Osteocyte (in vitro differentiated cells): ENCODE results near the gene ANO9. TPM values are rescaled to one million over a fixed set of nuclear protein-coding genes. Genes with fewer than 3 reads are reported as not detected.
"Not testable (repeated sequence)": the region's sequence is repeated elsewhere in the genome, so short reads cannot be mapped to it uniquely, and the experiment has no call there.

Experiments used
- DNase-seq: peaks from one replicate; pipeline ENCODE4 v3.0.0; 2021; ENCODE audit warnings: mixed read lengths; ENCODE audit not compliant: unreplicated experiment; ENCODE audit errors: extremely low spot score
- H3K27ac Mint-ChIP-seq: one replicate; pipeline ENCODE4 v1.8.0; 2021; ENCODE audit warnings: mild to moderate bottlenecking, mixed read lengths; ENCODE audit not compliant: unreplicated experiment
- H3K27me3 Mint-ChIP-seq: one replicate; pipeline ENCODE4 v1.8.0; 2021; ENCODE audit warnings: mixed read lengths; ENCODE audit not compliant: unreplicated experiment
- H3K36me3 Mint-ChIP-seq: one replicate; pipeline ENCODE4 v1.8.0; 2021; ENCODE audit warnings: mixed read lengths; ENCODE audit not compliant: unreplicated experiment
- H3K4me1 Mint-ChIP-seq: one replicate; pipeline ENCODE4 v1.8.0; 2021; ENCODE audit warnings: mixed read lengths; ENCODE audit not compliant: unreplicated experiment
- H3K4me3 Mint-ChIP-seq: one replicate; pipeline ENCODE4 v1.8.0; 2021; ENCODE audit warnings: mild to moderate bottlenecking, moderate library complexity, mixed read lengths; ENCODE audit not compliant: unreplicated experiment
- H3K9me3 Mint-ChIP-seq: one replicate; pipeline ENCODE4 v1.8.0; 2021; ENCODE audit warnings: mixed read lengths; ENCODE audit not compliant: unreplicated experiment
- total RNA-seq: library from RNA; stranded (reverse); gene quantifications from 2 replicates; pipeline ENCODE4 v1.2.1, GENCODE V29; 2021
- TF ChIP-seq, protein P1 (sequence below): fragments of 200-600 bp; sonication (generic); IDR thresholded peaks from 2 replicates; pipeline ENCODE4 v1.5.0; 2021; ENCODE audit warnings: antibody characterized with exemption, mild to moderate bottlenecking, moderate library complexity

The ANO9 gene
- total RNA-seq, 1 donor from 2014 or later = not detected

DNA sequence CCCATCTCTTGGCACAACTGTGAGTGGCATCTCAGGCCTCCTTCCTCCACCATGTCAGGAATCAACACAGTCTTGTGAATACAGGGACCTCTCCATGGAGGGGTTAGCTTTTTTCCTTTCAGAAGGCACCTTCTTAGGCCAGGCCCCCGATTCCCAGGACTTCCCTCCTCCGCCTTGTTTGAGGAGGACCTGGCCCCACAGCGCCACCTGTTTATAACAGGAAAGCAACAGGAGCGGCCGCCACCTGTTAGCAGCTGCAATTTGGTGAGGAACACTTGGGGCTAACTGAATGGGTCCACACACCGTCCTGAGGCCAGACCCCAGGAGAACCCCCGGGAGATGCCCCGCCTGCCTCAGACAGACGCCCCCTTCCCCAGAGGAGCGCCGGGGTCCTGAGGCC lies 51.6 kb downstream of the ANO9 start:
- DNase-seq = no peak
- Mint-ChIP-seq H3K36me3 (no peaks in the 10 kb centered on the region), H3K9me3 (peaks cover 5% of the 10 kb centered on the region), H3K4me3 (no peak overlapping the region), H3K4me1 (peaks cover 13% of the 10 kb centered on the region), H3K27ac (no peak overlapping the region), H3K27me3 (no peaks in the 10 kb centered on the region)
- TF ChIP-seq, protein P1, sequence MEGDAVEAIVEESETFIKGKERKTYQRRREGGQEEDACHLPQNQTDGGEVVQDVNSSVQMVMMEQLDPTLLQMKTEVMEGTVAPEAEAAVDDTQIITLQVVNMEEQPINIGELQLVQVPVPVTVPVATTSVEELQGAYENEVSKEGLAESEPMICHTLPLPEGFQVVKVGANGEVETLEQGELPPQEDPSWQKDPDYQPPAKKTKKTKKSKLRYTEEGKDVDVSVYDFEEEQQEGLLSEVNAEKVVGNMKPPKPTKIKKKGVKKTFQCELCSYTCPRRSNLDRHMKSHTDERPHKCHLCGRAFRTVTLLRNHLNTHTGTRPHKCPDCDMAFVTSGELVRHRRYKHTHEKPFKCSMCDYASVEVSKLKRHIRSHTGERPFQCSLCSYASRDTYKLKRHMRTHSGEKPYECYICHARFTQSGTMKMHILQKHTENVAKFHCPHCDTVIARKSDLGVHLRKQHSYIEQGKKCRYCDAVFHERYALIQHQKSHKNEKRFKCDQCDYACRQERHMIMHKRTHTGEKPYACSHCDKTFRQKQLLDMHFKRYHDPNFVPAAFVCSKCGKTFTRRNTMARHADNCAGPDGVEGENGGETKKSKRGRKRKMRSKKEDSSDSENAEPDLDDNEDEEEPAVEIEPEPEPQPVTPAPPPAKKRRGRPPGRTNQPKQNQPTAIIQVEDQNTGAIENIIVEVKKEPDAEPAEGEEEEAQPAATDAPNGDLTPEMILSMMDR = no peak

DNA sequence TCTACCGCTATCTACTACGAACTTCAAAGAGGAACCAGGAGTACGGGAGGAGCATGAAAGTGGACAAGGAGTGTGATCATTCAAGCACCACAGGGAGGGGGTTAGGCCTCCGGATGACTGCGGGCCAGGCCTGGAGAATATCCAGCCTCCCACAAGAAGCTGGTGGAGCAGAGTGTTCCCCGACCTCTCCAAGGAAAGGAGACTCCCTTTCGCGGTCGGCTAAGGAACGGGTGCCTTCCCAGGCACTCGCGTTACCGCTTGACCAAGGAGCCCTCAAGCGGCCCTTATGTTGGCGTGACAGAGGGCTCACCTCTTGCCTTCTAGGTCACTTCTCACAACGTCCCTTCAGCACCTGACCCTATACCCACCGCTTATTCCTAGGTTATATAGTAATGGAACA lies 52.4 kb downstream of the ANO9 start:
- DNase-seq, H3K36me3 Mint-ChIP-seq, H3K9me3 Mint-ChIP-seq, H3K27ac Mint-ChIP-seq, H3K4me3 Mint-ChIP-seq, H3K27me3 Mint-ChIP-seq, H3K4me1 Mint-ChIP-seq: not testable (repeated sequence)

DNA sequence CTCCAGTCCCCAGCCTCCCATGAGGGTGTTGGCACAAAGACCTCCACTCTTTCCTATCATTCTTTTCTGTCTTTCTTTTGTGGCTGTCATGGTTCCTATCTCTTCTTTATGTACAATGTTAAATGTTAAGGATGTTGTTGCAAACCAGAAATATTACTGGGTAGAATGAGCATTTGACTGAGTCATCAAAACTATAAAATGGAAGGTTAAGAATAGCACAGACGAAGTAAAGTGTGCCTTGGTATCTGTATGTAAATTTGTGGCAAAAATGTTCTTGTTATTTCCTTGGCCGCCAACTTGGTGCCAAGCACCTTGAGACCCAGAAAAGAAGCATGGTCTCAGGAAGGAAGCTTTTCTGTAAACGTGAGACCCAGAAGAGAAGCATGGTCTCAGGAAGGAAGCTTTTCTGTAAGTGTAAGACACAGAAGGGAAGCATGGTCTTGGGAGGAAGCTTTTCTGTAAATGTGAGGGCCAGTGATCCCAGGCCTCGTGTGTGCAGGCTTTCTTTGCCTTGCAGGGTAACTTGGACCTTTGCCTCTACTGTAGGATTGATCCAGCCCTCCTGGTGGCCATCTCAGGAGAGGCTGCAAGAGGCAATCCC lies 54.5 kb downstream of the ANO9 start:
- Mint-ChIP-seq H3K9me3 (peaks cover 5% of the 10 kb centered on the region), H3K4me1 (no peaks in the 10 kb centered on the region), H3K36me3 (peaks cover 2% of the 10 kb centered on the region), H3K27ac (no peak overlapping the region), H3K27me3 (no peaks in the 10 kb centered on the region), H3K4me3 (no peak overlapping the region)
- no peak for DNase-seq
- TF ChIP-seq, protein P1 = no peak

DNA sequence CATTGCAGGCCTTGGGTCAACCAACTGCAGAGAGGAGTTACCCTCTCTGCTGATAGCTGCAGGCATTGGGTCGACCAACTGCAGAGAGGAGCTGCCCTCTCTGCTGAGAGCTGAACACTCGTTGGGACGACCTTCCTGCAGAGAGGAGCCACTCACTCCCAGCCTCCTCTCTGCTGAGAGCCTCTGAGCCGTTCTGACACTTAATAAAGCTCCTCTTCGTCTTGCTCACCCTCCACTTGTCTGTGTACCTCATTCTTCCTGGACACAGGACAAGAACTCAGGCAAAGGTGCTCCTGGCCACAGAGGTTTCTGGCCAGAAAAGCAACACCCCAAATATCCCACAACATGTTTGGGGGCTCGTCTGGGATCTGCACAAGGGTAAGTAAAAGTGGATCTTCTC lies 55.3 kb downstream of the ANO9 start:
- Mint-ChIP-seq H3K4me3 (no peak overlapping the region), H3K36me3 (peaks cover 5% of the 10 kb centered on the region), H3K4me1 (no peaks in the 10 kb centered on the region), H3K9me3 (peaks cover 5% of the 10 kb centered on the region), H3K27ac (no peak overlapping the region), H3K27me3 (no peaks in the 10 kb centered on the region)
- TF ChIP-seq, protein P1 = no peak
- no peak for DNase-seq

DNA sequence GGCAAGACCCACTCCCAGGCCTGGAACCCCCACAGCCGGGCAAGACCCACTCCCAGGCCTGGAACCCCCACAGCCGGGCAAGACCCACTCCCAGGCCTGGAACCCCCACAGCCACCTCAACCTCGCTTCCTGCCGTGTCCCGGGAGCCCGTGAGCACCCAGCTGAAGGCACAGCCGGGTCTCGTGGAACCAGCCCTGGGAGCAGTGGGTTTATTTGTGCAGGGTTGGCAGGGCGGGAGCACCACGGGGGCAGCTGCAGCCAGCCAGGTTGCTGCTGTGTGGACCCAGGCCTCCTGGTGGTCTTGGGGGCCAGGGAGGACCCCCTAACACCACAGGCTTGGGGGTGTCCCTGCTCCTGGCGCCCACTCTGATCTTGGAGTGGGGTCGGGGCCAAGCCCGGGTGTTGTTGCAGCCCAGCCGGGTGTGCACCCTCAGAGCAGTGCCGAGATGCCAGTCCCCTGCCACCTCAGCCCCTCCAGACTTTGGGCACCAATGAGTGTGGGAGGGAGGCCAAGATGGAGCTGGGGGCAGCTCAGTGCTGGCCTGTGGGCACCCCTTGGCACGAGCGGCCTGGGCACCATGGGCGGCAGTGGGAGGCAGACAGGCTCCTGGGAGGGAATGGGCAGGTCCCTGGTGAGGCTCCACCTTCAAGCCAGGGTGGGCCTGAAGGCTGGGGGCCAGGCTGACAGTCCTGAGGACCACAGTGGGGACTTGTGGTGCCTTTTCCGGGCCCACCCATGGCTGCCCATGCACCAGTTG lies 56.0 kb downstream of the ANO9 start:
- H3K4me1 Mint-ChIP-seq = no peaks in the 10 kb centered on the region
- TF ChIP-seq, protein P1 = no peak
- H3K27me3 Mint-ChIP-seq = no peaks in the 10 kb centered on the region
- H3K36me3 Mint-ChIP-seq = peaks cover 5% of the 10 kb centered on the region
- H3K4me3 Mint-ChIP-seq = no peak overlapping the region
- DNase-seq = no peak
- peaks cover 5% of the 10 kb centered on the region for H3K9me3 Mint-ChIP-seq
- no peak overlapping the region for H3K27ac Mint-ChIP-seq
